Dendritic cell treated with granulocyte-macrophage colony-stimulating factor and Interleukin-4, amounts not matched to agents 40 ng/mL and 50 ng/mL, for 4 days (primary cell): ENCODE measurements around the gene MAN2A1.
"Not testable (repeated sequence)": the region's sequence is repeated elsewhere in the genome, so short reads cannot be mapped to it uniquely, and the experiment has no call there.

Experiments
- H3K27ac Mint-ChIP-seq: one replicate; pipeline ENCODE4 v1.8.0; 2022; ENCODE audit warnings: mild to moderate bottlenecking, mixed read lengths
- H3K27me3 Mint-ChIP-seq: one replicate; pipeline ENCODE4 v1.8.0; 2022; ENCODE audit warnings: mild to moderate bottlenecking, mixed read lengths
- H3K36me3 Mint-ChIP-seq: one replicate; pipeline ENCODE4 v1.8.0; 2022; ENCODE audit warnings: low read depth, mixed read lengths
- H3K4me1 Mint-ChIP-seq: one replicate; pipeline ENCODE4 v1.8.0; 2022; ENCODE audit warnings: low read depth, mixed read lengths
- H3K4me3 Mint-ChIP-seq: one replicate; pipeline ENCODE4 v1.8.0; 2022; ENCODE audit warnings: mild to moderate bottlenecking, moderate library complexity, mixed read lengths
- H3K9me3 Mint-ChIP-seq: one replicate; pipeline ENCODE4 v1.8.0; 2022; ENCODE audit warnings: mixed read lengths
- intact Hi-C: fragments of 100-400 bp; cut with micrococcal nuclease; formaldehyde crosslinking; loops from one replicate; pipeline ENCODE4 v1.15.0; 2022

MAN2A1 gene

DNA sequence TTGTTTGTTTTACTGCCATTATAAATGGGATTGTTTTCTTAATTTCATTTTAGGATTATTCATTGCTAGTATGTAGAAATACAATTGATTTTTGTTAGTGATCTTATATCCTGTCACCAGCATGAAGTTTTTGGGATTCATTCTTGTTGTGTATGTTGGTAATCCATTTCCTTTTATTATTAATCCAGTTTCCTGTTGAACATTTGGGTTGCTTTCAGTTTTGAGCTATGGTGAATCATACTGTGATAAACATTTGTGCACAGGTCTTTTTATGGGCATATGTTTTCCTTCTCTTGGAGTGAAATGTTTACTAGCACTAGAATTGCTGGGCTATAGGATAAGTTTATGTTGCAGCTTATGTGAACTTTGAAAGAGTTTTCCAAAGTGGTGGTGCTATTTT lies 69.6 kb downstream of the MAN2A1 start:
- intact Hi-C loops: no loop called here
- peaks cover 13% of the 10 kb centered on the region for H3K9me3 Mint-ChIP-seq
- H3K4me3 Mint-ChIP-seq: no peak overlapping the region
- H3K27me3 Mint-ChIP-seq: no peaks in the 10 kb centered on the region
- H3K36me3 Mint-ChIP-seq: peaks cover 51% of the 10 kb centered on the region
- no peak overlapping the region for H3K27ac Mint-ChIP-seq
- H3K4me1 Mint-ChIP-seq: peaks cover 26% of the 10 kb centered on the region

GRCh38 chr5:109760130-109760529 lies 70.4 kb downstream of the MAN2A1 start:
- intact Hi-C loops, H3K27ac Mint-ChIP-seq, H3K4me3 Mint-ChIP-seq, H3K27me3 Mint-ChIP-seq: not testable (repeated sequence)
- peaks cover 26% of the 10 kb centered on the region for H3K4me1 Mint-ChIP-seq
- peaks cover 13% of the 10 kb centered on the region for H3K9me3 Mint-ChIP-seq
- peaks cover 51% of the 10 kb centered on the region for H3K36me3 Mint-ChIP-seq

DNA sequence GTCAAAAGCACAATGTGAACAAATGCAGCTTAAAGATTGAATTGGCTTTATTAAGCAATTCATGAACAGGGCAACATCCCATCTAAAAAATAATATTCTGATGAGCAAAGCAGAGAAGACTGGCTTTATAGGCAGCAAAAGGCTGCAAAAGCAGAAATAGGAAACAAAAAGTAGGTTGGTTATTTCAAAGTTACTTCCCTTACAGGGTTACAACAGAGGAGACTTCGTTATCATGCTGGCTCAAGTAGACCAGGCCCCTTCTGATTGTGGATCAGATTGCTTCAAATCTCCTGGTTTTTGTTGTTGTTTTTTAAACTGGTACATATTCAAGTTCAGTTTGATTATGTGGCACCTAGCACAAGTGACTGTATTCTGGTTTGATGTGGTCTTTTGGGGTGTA lies 73.1 kb downstream of the MAN2A1 start:
- intact Hi-C loops: no loop called here
- Mint-ChIP-seq H3K27ac (no peak overlapping the region), H3K4me1 (peaks cover 20% of the 10 kb centered on the region), H3K4me3 (no peak overlapping the region), H3K36me3 (peaks cover 40% of the 10 kb centered on the region), H3K27me3 (no peaks in the 10 kb centered on the region), H3K9me3 (peaks cover 13% of the 10 kb centered on the region)

GRCh38 chr5:109767184-109767995 lies 77.7 kb downstream of the MAN2A1 start:
- H3K27ac Mint-ChIP-seq: no peak overlapping the region
- peaks cover 56% of the 10 kb centered on the region for H3K36me3 Mint-ChIP-seq
- peaks cover 7% of the 10 kb centered on the region for H3K4me1 Mint-ChIP-seq
- no peak overlapping the region for H3K4me3 Mint-ChIP-seq
- intact Hi-C loops: no loop called here
- H3K9me3 Mint-ChIP-seq: no peaks in the 10 kb centered on the region
- no peaks in the 10 kb centered on the region for H3K27me3 Mint-ChIP-seq

GRCh38 chr5:109767997-109768396 lies 78.3 kb downstream of the MAN2A1 start:
- Mint-ChIP-seq H3K36me3 (peaks cover 55% of the 10 kb centered on the region), H3K27ac (no peak overlapping the region), H3K4me1 (peaks cover under 1% of the 10 kb centered on the region), H3K27me3 (no peaks in the 10 kb centered on the region), H3K9me3 (no peaks in the 10 kb centered on the region), H3K4me3 (no peak overlapping the region)
- intact Hi-C loops: no loop called here

GRCh38 chr5:109769597-109770291 lies 80.0 kb downstream of the MAN2A1 start:
- peaks cover 58% of the 10 kb centered on the region for H3K36me3 Mint-ChIP-seq
- intact Hi-C loops: no loop called here
- H3K27ac Mint-ChIP-seq: no peak overlapping the region

DNA sequence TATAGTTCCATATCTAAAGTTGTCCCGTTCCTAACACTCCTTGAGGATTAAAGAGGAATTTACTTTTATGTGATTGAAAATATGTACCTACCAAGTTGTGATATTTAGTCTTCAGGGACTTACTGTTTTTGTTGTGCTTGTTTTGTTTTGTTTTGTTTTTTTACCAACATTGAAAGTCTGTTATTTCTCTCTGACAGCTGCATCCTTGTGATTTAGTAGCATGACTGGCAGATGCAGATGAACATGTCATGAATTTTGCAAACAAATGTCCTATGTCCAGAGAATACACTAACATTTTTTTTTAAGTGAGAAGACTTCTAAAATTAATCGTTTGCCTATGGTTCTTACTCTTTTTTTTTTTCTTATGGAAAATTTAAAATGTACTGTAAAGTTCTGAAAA lies 85.4 kb downstream of the MAN2A1 start:
- H3K27me3 Mint-ChIP-seq: no peaks in the 10 kb centered on the region
- no peak overlapping the region for H3K27ac Mint-ChIP-seq
- no peaks in the 10 kb centered on the region for H3K9me3 Mint-ChIP-seq
- H3K4me3 Mint-ChIP-seq: no peak overlapping the region
- H3K36me3 Mint-ChIP-seq: peaks cover 50% of the 10 kb centered on the region
- no peaks in the 10 kb centered on the region for H3K4me1 Mint-ChIP-seq
- intact Hi-C loops: no loop called here

More at GRCh38 chr5:109769597-109770291, 80.0 kb downstream of the MAN2A1 start:
- Mint-ChIP-seq H3K4me3 (no peak overlapping the region), H3K4me1 (no peaks in the 10 kb centered on the region), H3K9me3 (no peaks in the 10 kb centered on the region), H3K27me3 (no peaks in the 10 kb centered on the region)

- Mint-ChIP-seq H3K36me3 (peaks cover 38% of the 10 kb centered on the region), H3K27ac (no peak overlapping the region), H3K27me3 (no peaks in the 10 kb centered on the region), H3K4me1 (no peaks in the 10 kb centered on the region), H3K4me3 (no peak overlapping the region), H3K9me3 (no peaks in the 10 kb centered on the region)
- intact Hi-C loops: no loop called here
Measured at GRCh38 chr5:109779036-109779735, 89.5 kb downstream of the MAN2A1 start.

GRCh38 chr5:109784687-109785086 lies 95.0 kb downstream of the MAN2A1 start:
- intact Hi-C loops: no loop called here
- no peak overlapping the region for H3K4me3 Mint-ChIP-seq
- no peaks in the 10 kb centered on the region for H3K4me1 Mint-ChIP-seq
- no peaks in the 10 kb centered on the region for H3K27me3 Mint-ChIP-seq
- H3K9me3 Mint-ChIP-seq: no peaks in the 10 kb centered on the region
- no peak overlapping the region for H3K27ac Mint-ChIP-seq
- H3K36me3 Mint-ChIP-seq: peaks cover 38% of the 10 kb centered on the region

- Mint-ChIP-seq H3K9me3 (no peaks in the 10 kb centered on the region), H3K36me3 (peaks cover 28% of the 10 kb centered on the region), H3K4me1 (no peaks in the 10 kb centered on the region), H3K27ac (no peak overlapping the region), H3K4me3 (no peak overlapping the region), H3K27me3 (no peaks in the 10 kb centered on the region)
- intact Hi-C loops: no loop called here
Measured at GRCh38 chr5:109786206-109786855, 96.6 kb downstream of the MAN2A1 start.

GRCh38 chr5:109788596-109788995 lies 98.9 kb downstream of the MAN2A1 start:
- H3K36me3 Mint-ChIP-seq: peaks cover 36% of the 10 kb centered on the region

DNA sequence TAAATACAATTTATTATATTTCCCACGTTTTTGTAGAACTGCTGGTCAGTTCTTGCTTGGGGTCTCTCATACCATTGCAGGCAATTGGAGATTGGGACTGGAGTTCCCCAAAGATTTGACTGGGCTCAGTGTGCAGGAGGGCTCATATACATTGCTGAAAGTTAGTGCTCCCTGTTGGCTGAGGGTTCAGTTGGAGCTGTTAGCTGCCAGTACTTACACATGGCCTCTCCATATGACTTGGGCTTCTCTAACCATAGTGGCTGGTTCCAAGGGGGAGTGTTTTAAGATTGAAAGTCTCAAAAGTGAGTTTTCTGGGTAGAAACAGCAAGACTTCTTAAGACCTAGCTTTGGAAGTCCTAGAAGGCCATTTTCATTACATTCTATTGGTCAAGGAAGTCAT lies 102.9 kb downstream of the MAN2A1 start:
- Mint-ChIP-seq H3K36me3 (peaks cover 39% of the 10 kb centered on the region), H3K27me3 (no peaks in the 10 kb centered on the region), H3K9me3 (no peaks in the 10 kb centered on the region), H3K27ac (no peak overlapping the region), H3K4me1 (no peaks in the 10 kb centered on the region), H3K4me3 (no peak overlapping the region)
- intact Hi-C loops: no loop called here

More at GRCh38 chr5:109788596-109788995, 98.9 kb downstream of the MAN2A1 start:
- Mint-ChIP-seq H3K4me3 (no peak overlapping the region), H3K27ac (no peak overlapping the region), H3K9me3 (no peaks in the 10 kb centered on the region), H3K4me1 (no peaks in the 10 kb centered on the region), H3K27me3 (no peaks in the 10 kb centered on the region)
- intact Hi-C loops: no loop called here

- peaks cover 52% of the 10 kb centered on the region for H3K36me3 Mint-ChIP-seq
- H3K27ac Mint-ChIP-seq: no peak overlapping the region
- no peaks in the 10 kb centered on the region for H3K9me3 Mint-ChIP-seq
- no peak overlapping the region for H3K4me3 Mint-ChIP-seq
- H3K27me3 Mint-ChIP-seq: no peaks in the 10 kb centered on the region
- intact Hi-C loops: no loop called here
- H3K4me1 Mint-ChIP-seq: no peaks in the 10 kb centered on the region
Measured at GRCh38 chr5:109803854-109804253, 114.1 kb downstream of the MAN2A1 start.

- H3K9me3 Mint-ChIP-seq: no peaks in the 10 kb centered on the region
- intact Hi-C loops: no loop called here
- H3K4me1 Mint-ChIP-seq: no peaks in the 10 kb centered on the region
- H3K4me3 Mint-ChIP-seq: no peak overlapping the region
- no peaks in the 10 kb centered on the region for H3K27me3 Mint-ChIP-seq
- H3K36me3 Mint-ChIP-seq: peaks cover 58% of the 10 kb centered on the region
- H3K27ac Mint-ChIP-seq: no peak overlapping the region
Measured at GRCh38 chr5:109805472-109805871, 115.7 kb downstream of the MAN2A1 start.
